HCT116 (cell line): ENCODE measurements around the gene PRR12. TPM values are rescaled to one million over a fixed set of nuclear protein-coding genes. Genes with fewer than 3 reads are reported as not detected.

Source experiments
- ATAC-seq: fragments of 200-7000 bp; cut with Tn5 transposase; 2 replicates; pipeline ENCODE4 v1.9.1; 2020; ENCODE audit warnings: mild to moderate bottlenecking, moderate library complexity
- BruUV-seq: library from RNA; stranded (reverse); fragments of 400-500 nt; replicated peaks from 2 replicates; lab custom pipeline; 2021; lab: Mats Ljungman, UMichigan
- CTCF ChIA-PET: fragments of 300-600 bp; sonication (Branson Sonifier 250); formaldehyde crosslinking; loops from one replicate; lab custom pipeline; 2021; ENCODE audit warnings: antibody characterized with exemption; lab: Charles Lee
- POLR2A ChIA-PET: fragments of 300-600, 350-600 bp; sonication (Branson Sonifier 250); formaldehyde crosslinking; loops from one replicate; lab custom pipeline; 2021; ENCODE audit warnings: antibody characterized with exemption; lab: Charles Lee
- RAD21 ChIA-PET, 2 experiments: fragments of 300-600 bp; sonication (Branson Sonifier 250); formaldehyde crosslinking; loops; one replicate each; lab custom pipeline; 2023; ENCODE audit warnings: low total read pairs in 2 of 2; ENCODE audit not compliant: uncharacterized antibody in 2 of 2, unreplicated experiment in 2 of 2, low non-redundant PET in 1 of 2; lab: Charles Lee
- DNase-seq: peaks from one replicate; pipeline ENCODE4 v3.0.0-alpha.2; 2010; ENCODE audit warnings: low read depth, low spot score
- H2AFZ ChIP-seq: fragments of 200-600 bp; shearing (Covaris generic), sonication (generic); 2 replicates; pipeline ENCODE4 v1.6.1; 2017; ENCODE audit warnings: low read depth, mixed run types, mixed read lengths, antibody characterized with exemption, low read length; ENCODE audit not compliant: poor library complexity, severe bottlenecking
- H3K27ac ChIP-seq: 2 replicates; pipeline ENCODE4 v1.5.1; 2012; ENCODE audit warnings: low read depth, low read length
- H3K27me3 ChIP-seq: fragments of 200-600 bp; sonication (generic); 2 replicates; pipeline ENCODE4 v1.6.1; 2016; ENCODE audit warnings: mixed run types, low read length, mixed read lengths; ENCODE audit not compliant: insufficient read depth
- H3K36me3 ChIP-seq, 2 experiments: fragments of 200-500 bp in 1 of 2; fragments of 200-600 bp in 1 of 2; sonication (Bioruptor generic) in 1 of 2; sonication (generic) in 1 of 2; 2 replicates each; pipeline versions ENCODE4 v1.5.1 to v1.6.1; 2014 to 2016; ENCODE audit warnings: low read length in 2 of 2, inconsistent platforms in 1 of 2, mixed read lengths in 1 of 2, mixed run types in 1 of 2; ENCODE audit not compliant: insufficient read depth in 2 of 2, control insufficient read depth in 1 of 2
- H3K4me1 ChIP-seq, 2 experiments: fragments of 200-600 bp in 1 of 2; sonication (generic) in 1 of 2; 2 replicates each; pipeline versions ENCODE4 v1.5.1 to v1.6.1; 2012 to 2017; ENCODE audit warnings: low read length in 2 of 2, inconsistent platforms in 1 of 2, mild to moderate bottlenecking in 1 of 2, mixed read lengths in 1 of 2, mixed run types in 1 of 2, moderate library complexity in 1 of 2; ENCODE audit not compliant: insufficient read depth in 2 of 2, control insufficient read depth in 1 of 2
- H3K4me2 ChIP-seq: fragments of 200-600 bp; sonication (generic); 2 replicates; pipeline ENCODE4 v1.6.1; 2017; ENCODE audit warnings: mixed run types, low read length, mixed read lengths
- H3K4me3 ChIP-seq, 2 experiments: fragments of 200-600 bp in 1 of 2; sonication (generic) in 1 of 2; replicated peaks in 1 of 2; 2 replicates each; pipeline ENCODE4 v1.5.1; 2011 to 2016; ENCODE audit warnings: low read length in 2 of 2, control low read depth in 1 of 2, low read depth in 1 of 2, mild to moderate bottlenecking in 1 of 2, mixed read lengths in 1 of 2, mixed run types in 1 of 2
- H3K79me2 ChIP-seq: fragments of 200-600 bp; sonication (generic); 2 replicates; pipeline ENCODE4 v1.6.1; 2017; ENCODE audit warnings: mild to moderate bottlenecking, mixed run types, low read length, moderate library complexity, mixed read lengths; ENCODE audit not compliant: insufficient read depth
- H3K9ac ChIP-seq: fragments of 200-600 bp; sonication (generic); 2 replicates; pipeline ENCODE4 v1.6.1; 2016; ENCODE audit warnings: low read length, mixed read lengths
- H3K9me2 ChIP-seq: fragments of 200-600 bp; sonication (generic), shearing (Covaris generic); 2 replicates; pipeline ENCODE4 v1.6.1; 2017; ENCODE audit warnings: mixed run types, mild to moderate bottlenecking, moderate library complexity; ENCODE audit not compliant: insufficient read depth
- H3K9me3 ChIP-seq, 2 experiments: fragments of 200-500 bp in 1 of 2; fragments of 200-600 bp in 1 of 2; sonication (Bioruptor generic) in 1 of 2; sonication (generic) in 1 of 2; 2 replicates each; pipeline ENCODE4 v1.6.1; 2014 to 2017; ENCODE audit warnings: low read length in 2 of 2, mixed read lengths in 2 of 2, inconsistent platforms in 1 of 2, low read depth in 1 of 2, mild to moderate bottlenecking in 1 of 2, mixed run types in 1 of 2, moderate library complexity in 1 of 2; ENCODE audit not compliant: control insufficient read depth in 1 of 2, insufficient read depth in 1 of 2
- H4K20me1 ChIP-seq: fragments of 200-600 bp; sonication (generic), shearing (Covaris generic); 2 replicates; pipeline ENCODE4 v1.6.1; 2017; ENCODE audit warnings: mixed run types, mild to moderate bottlenecking, moderate library complexity; ENCODE audit not compliant: insufficient read depth
- ATF3 ChIP-seq: IDR thresholded peaks from 2 replicates; pipeline ENCODE4 v1.6.1; 2012
- CTCF ChIP-seq, 3 experiments: fragments of 200-600 bp in 1 of 3; sonication (generic) in 1 of 3; IDR thresholded peaks in 2 of 3; conservative IDR thresholded peaks in 1 of 3; 2 replicates each; pipeline ENCODE4 v1.5.1; 2012 to 2017; ENCODE audit warnings: low read depth in 2 of 3, low read length in 2 of 3, antibody characterized with exemption in 1 of 3, borderline replicate concordance in 1 of 3, control low read depth in 1 of 3, mild to moderate bottlenecking in 1 of 3, mixed read lengths in 1 of 3, mixed run types in 1 of 3, moderate library complexity in 1 of 3; ENCODE audit not compliant: insufficient read depth in 1 of 3
- EGR1 ChIP-seq: IDR thresholded peaks from 2 replicates; pipeline ENCODE4 v1.6.1; 2012; ENCODE audit warnings: low read depth
- ELF1 ChIP-seq: IDR thresholded peaks from 2 replicates; pipeline ENCODE4 v1.6.1; 2012; ENCODE audit warnings: low read depth, borderline replicate concordance
- EZH2 ChIP-seq: fragments of 200-600 bp; sonication (generic); IDR thresholded peaks from 2 replicates; pipeline ENCODE4 v1.6.1; 2017; ENCODE audit warnings: antibody characterized with exemption, mixed run types
- FOSL1 ChIP-seq: IDR thresholded peaks from 2 replicates; pipeline ENCODE4 v1.6.1; 2012; ENCODE audit warnings: low read depth
- JUND ChIP-seq: IDR thresholded peaks from 2 replicates; pipeline ENCODE4 v1.6.1; 2012
- MAX ChIP-seq: IDR thresholded peaks from 2 replicates; pipeline ENCODE4 v1.6.1; 2012
- POLR2AphosphoS5 ChIP-seq: IDR thresholded peaks from 2 replicates; pipeline ENCODE4 v1.6.1; 2011; ENCODE audit warnings: mild to moderate bottlenecking, low read depth, low read length, moderate library complexity
- RAD21 ChIP-seq: IDR thresholded peaks from 2 replicates; pipeline ENCODE4 v1.6.1; 2012; ENCODE audit warnings: low read depth, mild to moderate bottlenecking
- REST ChIP-seq: IDR thresholded peaks from 2 replicates; pipeline ENCODE4 v1.6.1; 2012; ENCODE audit warnings: low read depth
- SIN3A ChIP-seq: IDR thresholded peaks from 2 replicates; pipeline ENCODE4 v1.6.1; 2012; ENCODE audit warnings: low read depth
- SP1 ChIP-seq: IDR thresholded peaks from 2 replicates; pipeline ENCODE4 v1.6.1; 2012; ENCODE audit warnings: low read depth
- SRF ChIP-seq: IDR thresholded peaks from 2 replicates; pipeline ENCODE4 v1.6.1; 2012; ENCODE audit warnings: low read depth
- TCF7L2 ChIP-seq: IDR thresholded peaks from 2 replicates; pipeline ENCODE4 v1.7.0; 2011; ENCODE audit warnings: borderline replicate concordance, inconsistent platforms; ENCODE audit not compliant: insufficient read depth, insufficient read length; ENCODE audit errors: extremely low read depth
- YY1 ChIP-seq: IDR thresholded peaks from 2 replicates; pipeline ENCODE4 v1.6.1; 2011; ENCODE audit warnings: low read length, low read depth, moderate library complexity, mild to moderate bottlenecking; ENCODE audit not compliant: insufficient replicate concordance; ENCODE audit errors: extremely low read depth
- ZBTB33 ChIP-seq: IDR thresholded peaks from 2 replicates; pipeline ENCODE4 v1.6.1; 2011; ENCODE audit warnings: mild to moderate bottlenecking, low read length, moderate library complexity; ENCODE audit not compliant: insufficient replicate concordance; ENCODE audit errors: extremely low read depth
- ZFX ChIP-seq: fragments of 450-650 bp; IDR thresholded peaks from 2 replicates; pipeline ENCODE4 v1.6.1; 2017
- ZNF274 ChIP-seq: fragments of 200-500 bp; sonication (Bioruptor generic); IDR thresholded peaks from 2 replicates; pipeline ENCODE4 v1.6.1; 2014; ENCODE audit warnings: mild to moderate bottlenecking, low read depth, low read length, inconsistent platforms
- intact Hi-C: fragments of 100-400 bp; cut with micrococcal nuclease; formaldehyde crosslinking; loops from 2 replicates; pipeline ENCODE4 v1.10.0; 2022
- total RNA-seq: library from RNA; stranded (reverse); gene quantifications from one replicate; pipeline ENCODE4 v1.2.1, GENCODE V29; 2021; ENCODE audit not compliant: unreplicated experiment

PRR12 gene
- total RNA-seq, 1 experiment from 2014 or later: 26.9 TPM

- H3K79me2 ChIP-seq: peaks cover 95% of the 10 kb centered on the region
- POLR2A ChIA-PET: interaction anchor here (0.7 kb wide), 1 partner anchor 61 kb away, joined by 3 read pairs; no protein-coding TSS in a partner anchor
- TF ChIP-seq TCF7L2 (no peak), JUND (no peak), FOSL1 (no peak), REST (no peak), SIN3A (no peak), MAX (no peak), SP1 (no peak), EZH2 (no peak), POLR2AphosphoS5 (no peak), ZNF274 (no peak), SRF (no peak), EGR1 (no peak), ZFX (no peak), ELF1 (no peak), ZBTB33 (no peak), ATF3 (no peak), CTCF (IDR thresholded peaks at IDR 0.05 in 2 of 3, conservative IDR thresholded peaks at IDR 0.05 in 1 of 3; ENCODE audit: borderline replicate concordance in 1 of 3, insufficient read depth in 1 of 3, low read depth in 2 of 3, low read length in 2 of 3) (no peak), RAD21 (no peak), YY1 (no peak)
- no peaks in the 10 kb centered on the region for H3K9me3 ChIP-seq
- H2AFZ ChIP-seq: no peak overlapping the region
- H4K20me1 ChIP-seq: no peaks in the 10 kb centered on the region
- BruUV-seq: no TSS peak
- ATAC-seq: no peak
- H3K4me1 ChIP-seq: peaks cover 50 to 85% of the 10 kb centered on the region in 2 experiments
- no peaks in the 10 kb centered on the region for H3K27me3 ChIP-seq
- CTCF ChIA-PET: interaction anchor here (1.0 kb wide), 1 partner anchor 68 kb away, joined by 3 read pairs; no protein-coding TSS in a partner anchor
- H3K9ac ChIP-seq: no peak overlapping the region
- 0 out of 2 replicates have a peak overlapping the region, but pooled peaks have one; percentile 13 for H3K4me2 ChIP-seq
- RAD21 ChIA-PET: interaction anchor here in 1 of 2 experiments (0.5 kb wide), 1 partner anchor 49 kb away, joined by 3 read pairs; no protein-coding TSS in a partner anchor
- no peak for DNase-seq
- peaks cover 12 to 17% of the 10 kb centered on the region in 2 experiments for H3K36me3 ChIP-seq
- H3K9me2 ChIP-seq: no peaks in the 10 kb centered on the region
- no peak overlapping the region for H3K4me3 ChIP-seq
- intact Hi-C loops: loop anchor here (5.0 kb wide), 1 partner anchor 103 kb away; the partner anchor contains the start of gene PRMT1
- H3K27ac ChIP-seq: 0 out of 2 replicates have a peak overlapping the region, but pooled peaks have one; percentile 13
These were observed 16.7 kb upstream of the PRR12 start for GRCh38 chr19:49574206-49574755.
